Thoracic aorta (tissue), 2 donors: Measurements from ENCODE around the gene PRKN. TPM values are rescaled to one million over a fixed set of nuclear protein-coding genes. Genes with fewer than 3 reads are reported as not detected.

Experiments used
- ATAC-seq: fragments of 150-250 bp; one replicate; pipeline ENCODE4 v1.8.0; 2017; ENCODE audit warnings: low read depth; ENCODE audit not compliant: insufficient number of reproducible peaks, low FRiP score
- DNase-seq: peaks from one replicate; pipeline ENCODE4 v3.0.0-alpha.2; 2020; ENCODE audit warnings: low spot score
- H3K27ac ChIP-seq, 2 donors: fragments of 200-600 bp; sonication (generic); 1 replicate in 1 of 2; 2 replicates in 1 of 2; pipeline ENCODE4 v1.5.1; 2016; ENCODE audit warnings: mild to moderate bottlenecking in 2 of 2, moderate library complexity in 2 of 2
- H3K27me3 ChIP-seq: fragments of 200-600 bp; sonication (generic); replicated peaks from 2 replicates; pipeline ENCODE4 v1.6.0; 2016; ENCODE audit warnings: mild to moderate bottlenecking; ENCODE audit not compliant: insufficient read depth
- H3K36me3 ChIP-seq: fragments of 200-600 bp; sonication (generic); one replicate; pipeline ENCODE4 v1.5.1; 2016
- H3K4me1 ChIP-seq, 2 donors: fragments of 200-600 bp; sonication (generic); 1 replicate in 1 of 2; 2 replicates in 1 of 2; pipeline versions ENCODE4 v1.5.1 to v1.6.0; 2016; ENCODE audit warnings: low read depth in 2 of 2, mild to moderate bottlenecking in 1 of 2; ENCODE audit not compliant: control insufficient read depth in 1 of 2
- H3K4me3 ChIP-seq: fragments of 200-600 bp; sonication (generic); 2 replicates; pipeline ENCODE4 v1.5.1; 2016; ENCODE audit warnings: mild to moderate bottlenecking
- H3K9me3 ChIP-seq: fragments of 200-600 bp; sonication (generic); 2 replicates; pipeline ENCODE4 v1.5.1; 2016
- total RNA-seq, 2 donors: library from RNA; depleted of rRNA; stranded (reverse); fragments of >200 nt; gene quantifications; one replicate each; pipeline versions ENCODE4 v1.1.0 to v1.2.3, GENCODE V29; 2016
- TF ChIP-seq, protein P1 (sequence below): fragments of 200-600 bp; sonication (generic); IDR thresholded peaks from one replicate; pipeline ENCODE4 v1.5.1; 2019; ENCODE audit warnings: antibody characterized with exemption

Gene PRKN
- total RNA-seq, 2 donors from 2014 or later: 10.4 to 23.8 TPM

- no peaks in the 10 kb centered on the region for H3K27me3 ChIP-seq
- DNase-seq (no peak), ATAC-seq (no peak)
- H3K4me3 ChIP-seq: no peak overlapping the region
- H3K4me1 ChIP-seq: peaks cover 7 to 31% of the 10 kb centered on the region in 2 donors
- TF ChIP-seq, protein P1, sequence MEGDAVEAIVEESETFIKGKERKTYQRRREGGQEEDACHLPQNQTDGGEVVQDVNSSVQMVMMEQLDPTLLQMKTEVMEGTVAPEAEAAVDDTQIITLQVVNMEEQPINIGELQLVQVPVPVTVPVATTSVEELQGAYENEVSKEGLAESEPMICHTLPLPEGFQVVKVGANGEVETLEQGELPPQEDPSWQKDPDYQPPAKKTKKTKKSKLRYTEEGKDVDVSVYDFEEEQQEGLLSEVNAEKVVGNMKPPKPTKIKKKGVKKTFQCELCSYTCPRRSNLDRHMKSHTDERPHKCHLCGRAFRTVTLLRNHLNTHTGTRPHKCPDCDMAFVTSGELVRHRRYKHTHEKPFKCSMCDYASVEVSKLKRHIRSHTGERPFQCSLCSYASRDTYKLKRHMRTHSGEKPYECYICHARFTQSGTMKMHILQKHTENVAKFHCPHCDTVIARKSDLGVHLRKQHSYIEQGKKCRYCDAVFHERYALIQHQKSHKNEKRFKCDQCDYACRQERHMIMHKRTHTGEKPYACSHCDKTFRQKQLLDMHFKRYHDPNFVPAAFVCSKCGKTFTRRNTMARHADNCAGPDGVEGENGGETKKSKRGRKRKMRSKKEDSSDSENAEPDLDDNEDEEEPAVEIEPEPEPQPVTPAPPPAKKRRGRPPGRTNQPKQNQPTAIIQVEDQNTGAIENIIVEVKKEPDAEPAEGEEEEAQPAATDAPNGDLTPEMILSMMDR: no peak
- no peak overlapping the region for H3K27ac ChIP-seq
- H3K36me3 ChIP-seq: no peaks in the 10 kb centered on the region
- H3K9me3 ChIP-seq: no peaks in the 10 kb centered on the region
These were observed 353.7 kb downstream of the PRKN start for GRCh38 chr6:162373868-162374267.

- H3K27me3 ChIP-seq: no peaks in the 10 kb centered on the region
These were observed 354.4 kb downstream of the PRKN start for GRCh38 chr6:162373192-162373591.

GRCh38 chr6:162372106-162372505, 355.5 kb downstream of the PRKN start:
- TF ChIP-seq, protein P1: no peak
- no peak for ATAC-seq
- Histone ChIP-seq H3K27ac (no peak overlapping the region), H3K36me3 (no peaks in the 10 kb centered on the region), H3K4me3 (no peak overlapping the region), H3K27me3 (no peaks in the 10 kb centered on the region), H3K9me3 (no peaks in the 10 kb centered on the region), H3K4me1 (peaks cover 2 to 22% of the 10 kb centered on the region in 2 donors)
- DNase-seq: no peak

More at GRCh38 chr6:162373192-162373591, 354.4 kb downstream of the PRKN start:
- ATAC-seq (no peak), DNase-seq (no peak)
- no peak overlapping the region for H3K4me3 ChIP-seq
- no peaks in the 10 kb centered on the region for H3K9me3 ChIP-seq
- no peaks in the 10 kb centered on the region for H3K36me3 ChIP-seq
- peaks cover 7 to 31% of the 10 kb centered on the region in 2 donors for H3K4me1 ChIP-seq
- TF ChIP-seq, protein P1: no peak
- H3K27ac ChIP-seq: no peak overlapping the region

- TF ChIP-seq, protein P1: no peak
- Histone ChIP-seq H3K4me3 (no peak overlapping the region), H3K27me3 (no peaks in the 10 kb centered on the region), H3K4me1 (peaks cover 0 to 19% of the 10 kb centered on the region in 2 donors), H3K36me3 (no peaks in the 10 kb centered on the region), H3K9me3 (no peaks in the 10 kb centered on the region), H3K27ac (no peak overlapping the region)
- no peak for DNase-seq
- ATAC-seq: no peak
These were observed 356.4 kb downstream of the PRKN start for GRCh38 chr6:162371121-162371520.

DNA sequence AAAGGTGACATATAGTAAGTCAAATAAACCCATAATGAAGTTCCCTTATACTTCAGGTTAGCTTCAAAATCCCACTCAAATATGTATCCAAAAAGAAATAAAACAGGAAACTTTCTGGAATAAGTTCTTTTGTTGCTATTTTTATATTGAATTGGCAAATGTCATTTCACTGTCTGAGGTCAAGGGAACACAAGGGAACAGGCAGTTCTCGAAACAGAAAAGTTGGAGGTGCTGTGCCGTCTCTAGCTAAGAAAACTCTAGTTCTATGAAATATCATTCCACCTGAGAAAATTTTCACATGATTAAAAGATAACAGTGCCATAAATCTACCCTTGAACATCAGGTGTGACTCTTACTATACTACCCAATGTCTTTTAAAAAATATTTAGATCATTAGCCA, 358.5 kb downstream of the PRKN start:
- ATAC-seq (peak; percentile 30), DNase-seq (no peak)
- TF ChIP-seq, protein P1: no peak
- Histone ChIP-seq H3K4me3 (no peak overlapping the region), H3K4me1 (peaks cover 0 to 19% of the 10 kb centered on the region in 2 donors), H3K27me3 (no peaks in the 10 kb centered on the region), H3K27ac (peak overlapping the region in 1 of 2 donors; percentile 29), H3K9me3 (no peaks in the 10 kb centered on the region), H3K36me3 (no peaks in the 10 kb centered on the region)
